Stimulated activated naive CD4-positive, alpha-beta T cell (primary cell): ENCODE measurements around the gene FLYWCH1.

Experiments used
- DNase-seq, 6 experiments: peaks; one replicate each; lab custom pipeline; 2025; lab: John Stamatoyannopoulos, UW

The FLYWCH1 gene

DNA sequence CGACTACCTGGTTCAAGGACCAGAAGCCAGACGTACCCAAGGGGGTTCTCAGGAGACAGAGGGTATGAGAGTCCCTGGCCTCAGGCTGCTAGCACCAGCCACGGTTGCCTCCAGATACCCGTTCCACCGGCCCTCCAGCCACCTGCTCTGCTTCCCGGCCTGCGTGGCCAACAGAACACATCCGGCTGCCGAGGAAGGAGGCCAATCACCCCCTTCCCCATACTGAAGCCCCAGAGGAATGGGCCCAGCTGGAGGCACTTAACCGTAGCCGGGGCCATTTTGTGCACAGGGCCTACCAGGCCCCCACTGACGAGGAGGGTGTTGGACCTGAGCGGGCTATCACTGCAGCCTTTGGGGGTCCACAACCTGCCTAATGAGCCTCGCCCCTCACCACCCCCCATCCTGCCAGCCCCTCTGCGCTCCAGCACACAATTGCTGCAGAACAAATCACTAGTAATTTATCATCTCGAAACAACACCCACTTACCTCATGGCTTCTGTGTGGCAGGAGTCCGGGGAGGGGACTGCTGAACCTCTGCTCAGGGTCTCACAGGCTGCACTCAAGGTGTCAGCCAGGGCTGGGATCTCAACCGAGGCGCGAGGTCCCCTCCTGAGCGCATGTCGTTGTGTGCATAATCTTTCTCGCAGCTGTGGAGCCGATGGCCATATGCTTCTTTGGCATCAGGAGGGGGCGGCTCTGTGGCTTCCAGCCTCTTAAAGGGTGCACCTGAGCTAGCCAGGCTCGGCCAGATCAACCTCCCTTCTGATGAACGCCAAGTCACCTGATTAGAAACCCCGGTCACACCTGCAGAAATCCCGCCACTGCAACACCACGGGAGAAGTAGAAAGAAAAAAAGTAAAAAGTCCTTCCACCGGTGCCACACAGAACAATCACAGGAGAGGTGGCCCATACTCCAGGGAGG is 42.2 kb downstream of the FLYWCH1 start:
- no peak for DNase-seq

DNA sequence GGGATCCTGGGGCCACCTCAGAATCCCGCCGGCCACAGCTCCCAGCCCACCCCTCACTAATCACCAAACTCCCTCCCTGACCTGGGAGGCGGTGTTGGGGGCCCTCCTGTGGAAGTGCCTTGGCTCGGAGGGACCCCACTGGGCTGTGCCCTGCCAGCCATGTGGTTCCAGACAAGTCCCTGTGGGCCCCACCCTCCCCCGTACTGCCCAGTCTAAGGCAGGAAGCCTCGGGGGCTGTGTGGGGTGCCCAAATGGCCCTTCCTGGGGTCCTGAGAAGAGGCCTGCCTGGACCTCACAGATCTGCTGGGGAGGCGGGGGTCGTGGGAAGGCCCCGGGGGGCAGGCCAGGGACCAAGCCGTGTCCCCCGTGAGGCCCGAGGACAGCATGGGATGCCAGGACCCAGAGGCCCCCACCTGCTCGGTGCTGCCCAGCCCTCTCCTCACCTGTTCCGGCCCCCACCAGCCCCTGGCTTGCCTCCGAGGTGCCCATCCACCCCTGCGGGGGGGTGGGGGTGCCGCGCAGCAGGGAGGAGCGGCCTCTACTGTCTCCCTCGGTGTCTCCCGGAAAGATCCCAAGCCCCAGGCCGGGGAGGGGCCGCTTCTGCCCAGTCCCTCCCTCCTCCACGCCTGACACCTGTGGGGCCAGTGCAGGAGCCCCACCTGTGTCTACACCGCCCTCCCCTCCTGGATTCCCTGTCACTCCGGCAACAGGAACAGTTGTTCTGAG is 43.1 kb downstream of the FLYWCH1 start:
- DNase-seq: no peak

DNA sequence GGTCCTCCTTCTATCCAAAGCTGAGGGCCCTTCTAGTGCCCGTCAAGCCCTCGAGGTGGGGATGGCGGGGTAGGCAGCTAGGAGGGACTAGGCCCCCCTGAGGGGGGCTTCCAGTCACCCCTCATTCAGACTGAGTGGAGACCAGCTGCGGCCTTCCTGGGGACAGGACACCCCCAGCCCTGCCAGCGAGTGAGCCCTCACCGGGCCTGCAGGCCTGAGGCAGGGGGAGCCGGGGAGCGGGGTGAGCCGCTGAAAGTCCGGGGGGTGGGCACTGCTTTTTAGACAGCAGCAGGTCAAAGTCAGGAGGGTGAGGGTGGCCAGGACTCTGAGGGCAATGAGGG is 43.7 kb downstream of the FLYWCH1 start:
- DNase-seq: no peak

DNA sequence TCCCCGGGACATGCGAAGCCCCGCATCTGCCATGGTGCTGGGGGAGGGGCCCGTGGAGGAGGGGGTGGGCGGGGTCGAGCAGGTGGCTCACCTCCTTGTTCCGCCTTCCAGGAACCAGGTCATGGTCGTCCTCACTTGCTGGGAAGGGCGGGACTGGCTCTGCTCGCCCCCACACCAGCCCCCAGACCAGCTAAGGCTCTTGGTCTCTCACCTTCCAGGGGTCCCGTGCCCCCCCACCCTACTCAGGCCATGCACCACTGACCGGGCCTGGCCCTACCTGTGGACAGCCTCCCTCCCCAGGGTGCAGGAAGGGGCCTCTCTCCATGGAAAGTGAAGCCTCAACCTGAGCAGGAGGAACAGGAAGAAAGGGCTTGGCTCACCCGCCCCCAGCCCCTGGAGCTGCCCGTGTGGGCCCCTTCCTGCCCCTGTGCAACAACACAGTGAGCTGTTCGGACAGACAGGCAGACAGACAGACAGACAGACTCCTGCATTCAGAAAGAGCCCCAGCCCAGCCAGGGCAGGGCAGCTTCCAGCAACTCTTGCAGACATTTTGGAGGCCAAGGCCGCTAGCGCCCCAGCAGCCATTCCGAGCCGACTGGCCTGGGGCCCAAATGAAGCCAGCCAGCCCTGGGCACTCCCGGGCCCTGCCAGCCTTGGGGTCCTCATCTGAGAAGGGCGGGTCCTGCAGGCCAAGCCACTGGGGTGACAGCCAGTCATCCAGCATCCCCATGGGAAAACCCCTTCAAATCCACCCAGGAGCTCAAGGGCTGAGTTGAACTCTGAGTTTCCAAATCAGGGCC is 44.2 kb downstream of the FLYWCH1 start:
- DNase-seq: no peak

DNA sequence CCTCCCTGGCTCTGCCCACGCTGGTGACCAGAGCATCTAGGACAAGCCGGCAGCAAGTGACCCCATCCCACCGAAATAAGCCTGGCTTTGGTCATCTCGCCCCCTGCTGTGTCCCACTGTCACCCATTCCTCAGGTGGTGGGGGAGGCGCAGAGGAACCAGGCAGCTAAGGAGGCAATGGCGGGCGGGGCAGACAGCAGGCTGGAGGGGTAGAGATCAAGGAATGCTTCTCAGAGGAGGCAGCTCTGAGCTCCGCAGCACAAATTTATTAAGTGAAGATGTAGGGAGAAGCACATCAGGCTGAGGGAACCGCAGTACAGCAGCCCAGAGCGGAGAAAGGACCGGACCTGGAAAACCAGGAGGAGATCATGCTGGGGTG is 44.8 kb downstream of the FLYWCH1 start:
- DNase-seq: no peak

DNA sequence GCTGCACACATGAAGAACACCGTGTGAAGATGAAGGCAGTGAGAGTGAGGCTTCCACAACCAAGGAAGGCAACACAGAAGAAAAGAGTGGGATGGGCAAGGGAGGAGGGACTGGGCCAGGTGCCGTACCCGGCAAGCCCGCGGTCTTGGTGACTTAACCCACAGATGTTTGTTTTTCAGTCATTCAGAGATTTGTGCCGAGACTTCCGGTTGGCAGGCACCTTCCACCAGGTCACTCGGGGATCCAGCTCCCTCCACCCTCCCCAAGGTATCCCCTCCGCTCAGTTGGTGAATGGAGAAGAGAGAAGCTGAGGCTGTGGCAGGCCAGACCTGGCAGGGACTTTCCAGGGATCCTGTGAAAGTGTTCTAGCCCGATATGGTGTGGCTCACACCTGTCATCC is 47.5 kb downstream of the FLYWCH1 start:
- no peak for DNase-seq

DNA sequence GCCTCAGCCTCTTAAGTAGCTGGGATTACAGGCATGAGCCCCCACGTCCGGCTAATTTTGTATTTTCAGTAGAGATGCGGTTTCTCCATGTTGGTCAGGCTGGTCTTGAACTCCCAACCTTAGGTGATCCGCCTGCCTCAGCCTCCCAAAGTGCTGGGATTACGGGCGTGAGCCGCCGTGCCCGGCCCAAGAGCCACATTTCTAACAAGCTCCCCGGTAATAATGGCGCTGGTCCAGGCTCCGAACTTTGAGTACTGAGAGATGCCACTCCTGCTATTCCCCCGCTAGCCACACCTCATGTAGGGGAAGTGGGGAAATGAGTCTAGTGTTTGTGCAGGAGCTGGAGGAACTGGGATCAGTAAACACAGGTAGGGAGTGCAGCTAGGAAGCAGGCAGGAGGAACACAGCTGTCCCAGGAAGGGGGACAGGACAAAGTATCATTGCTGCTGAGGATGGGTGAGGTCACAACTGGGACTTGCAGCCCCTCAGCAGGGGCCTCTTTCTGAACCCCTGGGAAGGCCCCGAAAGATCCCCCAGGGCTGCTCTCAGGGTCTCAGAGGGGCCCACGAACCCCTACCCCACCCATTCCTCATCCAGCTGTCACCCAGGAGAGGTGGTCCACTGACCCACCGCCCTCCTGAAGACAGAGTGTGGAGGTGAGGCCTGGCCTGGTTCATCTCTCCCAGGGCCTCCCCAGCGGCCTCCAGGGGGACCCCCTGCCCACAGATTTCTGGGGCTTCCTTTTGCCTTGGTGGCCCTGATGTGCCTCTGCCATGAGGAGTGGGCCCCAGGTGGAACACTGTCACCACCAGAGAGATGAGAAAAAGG is 48.7 kb downstream of the FLYWCH1 start:
- DNase-seq: no peak

DNA sequence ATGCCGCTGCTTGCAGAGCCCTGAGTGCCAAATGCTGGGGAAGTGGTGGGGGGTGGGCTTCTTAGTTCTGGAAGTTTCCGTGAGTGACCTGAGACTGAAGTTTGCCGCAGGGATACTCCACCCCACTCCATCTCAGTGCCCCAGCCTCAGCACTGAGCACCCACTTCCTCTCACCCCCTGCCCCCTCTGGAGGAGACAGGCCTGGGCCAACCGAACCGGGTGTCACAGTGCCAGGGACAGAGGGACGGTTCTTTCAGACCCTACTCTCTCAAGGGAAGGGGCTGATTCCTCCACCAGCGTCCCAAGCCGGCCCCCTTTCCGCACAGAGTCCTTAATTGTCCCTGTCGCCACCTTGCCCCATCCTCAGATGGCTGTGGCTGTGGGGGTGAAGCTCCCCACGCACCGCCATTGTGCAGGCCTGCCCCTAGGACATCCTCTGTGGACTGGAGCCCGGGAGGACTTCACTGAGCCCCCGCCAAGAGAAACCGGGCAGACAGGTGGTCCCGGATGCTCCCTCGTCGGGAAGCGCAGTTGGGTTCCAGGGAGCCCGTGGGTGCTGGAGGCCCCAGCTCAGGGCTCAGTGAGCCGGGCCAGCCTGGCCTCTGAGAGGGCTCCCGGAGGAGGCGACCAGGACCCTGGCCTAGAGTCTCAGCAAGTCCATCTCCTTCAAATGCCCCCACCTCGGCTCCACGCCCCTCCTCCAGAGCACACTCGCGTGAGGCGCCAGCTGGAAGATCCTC is 50.8 kb downstream of the FLYWCH1 start:
- peak in 1 of 6 experiments; percentile 48 for DNase-seq

DNA sequence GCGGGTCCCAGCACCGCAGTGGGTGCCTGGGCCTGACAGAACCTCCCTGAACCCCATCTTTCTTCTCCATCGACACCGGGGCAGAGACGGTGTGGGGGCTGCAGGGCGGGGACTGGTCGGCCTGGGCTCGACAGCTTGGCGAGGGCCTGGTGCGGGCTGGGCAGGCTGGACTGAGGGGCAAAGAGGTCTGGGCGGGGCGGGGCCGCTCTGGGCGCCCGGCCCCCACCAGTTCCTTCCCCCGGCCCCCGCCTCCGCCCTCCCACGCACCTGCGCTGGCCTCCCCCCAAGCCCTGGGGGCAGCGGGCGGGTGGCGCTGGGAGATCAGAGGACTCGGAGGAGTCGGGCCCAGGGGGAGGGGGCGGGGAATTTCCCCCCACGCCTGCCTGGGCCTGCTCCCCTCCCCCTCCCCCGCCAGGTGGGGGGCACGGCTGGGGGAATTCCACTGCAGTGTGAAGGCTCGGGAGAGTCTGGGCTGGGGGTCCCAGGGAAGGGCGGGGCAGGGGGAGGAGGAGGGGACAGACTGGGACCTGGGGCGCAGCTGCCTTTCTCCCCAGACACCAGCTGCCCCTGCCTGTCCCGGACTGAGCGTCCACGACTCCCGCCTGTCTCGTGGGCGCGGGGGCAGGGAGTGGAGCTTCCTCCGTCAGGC is 51.5 kb downstream of the FLYWCH1 start:
- DNase-seq: peak in 3 of 6 experiments; percentile 21 to 58 (median 43)

DNA sequence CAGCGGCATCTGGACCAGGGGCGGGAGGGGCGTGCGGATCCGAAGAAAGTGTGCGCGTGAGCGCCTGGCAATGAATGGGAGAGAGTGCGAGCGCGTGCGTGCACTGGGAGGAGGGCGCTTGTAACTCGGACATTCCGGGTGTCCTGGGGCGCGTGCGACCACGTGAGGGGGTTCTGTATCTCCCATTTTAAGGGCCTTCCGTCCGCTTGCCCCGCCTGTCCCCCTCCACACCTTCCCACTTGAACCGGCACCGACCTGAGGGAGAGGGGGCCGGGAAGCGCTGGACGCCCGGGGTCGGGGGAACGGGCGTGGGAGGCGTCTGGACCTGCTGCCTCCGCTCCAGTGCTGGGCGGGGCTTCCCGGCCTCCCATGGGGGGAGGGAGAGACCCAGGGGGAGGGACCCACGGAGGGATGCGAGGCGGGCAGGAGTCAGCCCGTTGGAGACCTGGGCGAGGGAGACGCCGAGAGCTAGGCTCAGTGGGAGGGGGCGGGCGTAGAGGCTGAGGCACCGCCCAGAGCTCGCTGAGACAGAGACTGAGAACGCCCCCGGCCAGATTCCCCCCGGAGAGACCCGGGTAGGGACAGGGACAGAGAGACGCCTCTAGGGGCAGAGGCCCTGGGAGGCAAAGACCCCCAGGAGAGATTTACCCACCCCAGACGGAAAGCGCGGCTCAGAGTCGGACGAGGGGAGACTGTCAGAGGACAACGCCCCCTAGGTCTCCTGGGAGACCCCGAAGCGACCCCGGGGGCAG is 52.2 kb downstream of the FLYWCH1 start, which contains the start of gene KREMEN2:
Gene KREMEN2, plus strand, starts transcription at position 553 of the 752 bp plus-strand sequence. CDS start 246 bp downstream, outside the sequence.
- DNase-seq: peak in 4 of 6 experiments; percentile 19 to 49 (median 43)

DNA sequence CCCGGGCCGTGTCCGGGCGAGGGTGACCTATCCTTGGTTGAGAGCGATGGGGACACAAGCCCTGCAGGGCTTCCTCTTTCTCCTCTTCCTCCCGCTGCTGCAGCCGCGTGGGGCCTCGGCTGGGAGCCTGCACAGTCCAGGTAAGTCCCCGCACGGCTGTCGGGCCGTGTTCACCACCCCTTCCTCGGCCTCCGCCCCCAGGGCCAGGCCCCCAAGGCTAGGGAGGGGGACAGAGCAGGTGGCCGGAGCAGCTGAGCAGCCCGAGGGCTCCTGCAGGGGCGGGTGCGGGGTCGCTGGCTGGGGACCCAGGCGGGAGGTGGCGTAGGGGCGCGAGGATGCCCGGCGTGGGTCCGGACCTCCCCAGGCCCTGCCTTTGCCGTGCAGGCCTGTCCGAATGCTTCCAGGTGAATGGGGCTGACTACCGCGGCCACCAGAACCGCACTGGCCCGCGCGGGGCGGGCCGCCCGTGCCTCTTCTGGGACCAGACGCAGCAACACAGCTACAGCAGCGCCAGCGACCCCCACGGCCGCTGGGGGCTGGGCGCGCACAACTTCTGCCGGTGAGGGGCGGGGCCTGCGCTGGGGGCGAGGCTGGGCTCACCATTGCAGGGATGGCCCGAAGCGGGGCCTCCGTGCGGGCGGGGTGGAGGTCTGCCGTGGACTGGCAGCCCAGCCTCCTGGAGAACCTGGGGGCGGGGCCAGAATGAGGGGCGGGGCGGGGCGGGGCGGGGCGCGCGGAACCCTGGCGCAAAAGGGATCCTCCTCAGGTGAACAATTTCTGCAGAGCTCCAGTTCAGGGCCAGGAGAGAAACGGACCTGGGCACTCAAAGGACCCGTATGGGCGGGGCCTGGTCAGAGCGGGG is 53.0 kb downstream of the FLYWCH1 start:
- DNase-seq: peak; percentile 21 to 74 (median 64)

DNA sequence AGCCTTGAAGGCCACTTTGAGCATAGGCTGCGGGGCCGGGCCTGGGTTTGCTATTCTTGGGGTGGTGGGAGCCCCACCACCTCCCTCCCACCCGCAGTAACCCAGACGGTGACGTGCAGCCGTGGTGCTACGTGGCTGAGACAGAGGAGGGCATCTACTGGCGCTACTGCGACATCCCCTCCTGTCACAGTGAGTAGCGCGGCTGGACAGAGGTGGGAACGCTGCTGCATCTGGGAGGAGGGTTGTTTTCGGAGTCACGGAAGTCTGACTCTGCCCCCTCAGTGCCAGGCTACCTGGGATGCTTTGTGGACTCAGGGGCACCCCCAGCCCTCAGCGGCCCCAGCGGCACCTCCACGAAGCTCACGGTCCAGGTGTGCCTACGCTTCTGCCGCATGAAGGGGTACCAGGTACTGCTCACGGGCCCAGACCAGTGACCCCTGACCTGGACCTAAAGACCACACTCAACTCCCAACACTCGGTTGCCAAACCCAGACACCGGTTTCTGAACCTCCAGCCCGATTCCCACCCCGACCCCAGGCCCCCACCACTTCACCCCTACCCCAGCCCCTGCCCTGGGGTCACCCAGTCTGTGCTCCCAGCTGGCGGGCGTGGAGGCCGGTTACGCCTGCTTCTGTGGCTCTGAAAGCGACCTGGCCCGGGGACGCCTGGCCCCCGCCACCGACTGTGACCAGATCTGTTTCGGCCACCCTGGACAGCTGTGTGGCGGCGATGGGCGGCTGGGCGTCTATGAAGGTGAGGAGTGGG is 54.5 kb downstream of the FLYWCH1 start:
- DNase-seq: no peak

DNA sequence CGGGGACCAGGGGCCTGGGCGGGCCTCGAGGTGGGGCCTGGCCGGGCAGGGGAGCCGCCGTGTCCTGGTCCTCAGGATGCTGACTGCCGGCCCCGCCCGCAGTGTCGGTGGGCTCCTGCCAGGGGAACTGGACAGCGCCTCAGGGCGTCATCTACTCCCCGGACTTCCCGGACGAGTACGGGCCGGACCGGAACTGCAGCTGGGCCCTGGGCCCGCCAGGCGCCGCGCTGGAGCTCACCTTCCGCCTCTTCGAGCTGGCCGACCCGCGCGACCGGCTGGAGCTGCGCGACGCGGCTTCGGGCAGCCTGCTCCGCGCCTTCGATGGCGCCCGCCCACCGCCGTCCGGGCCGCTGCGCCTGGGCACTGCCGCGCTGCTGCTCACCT is 55.1 kb downstream of the FLYWCH1 start:
- no peak for DNase-seq

DNA sequence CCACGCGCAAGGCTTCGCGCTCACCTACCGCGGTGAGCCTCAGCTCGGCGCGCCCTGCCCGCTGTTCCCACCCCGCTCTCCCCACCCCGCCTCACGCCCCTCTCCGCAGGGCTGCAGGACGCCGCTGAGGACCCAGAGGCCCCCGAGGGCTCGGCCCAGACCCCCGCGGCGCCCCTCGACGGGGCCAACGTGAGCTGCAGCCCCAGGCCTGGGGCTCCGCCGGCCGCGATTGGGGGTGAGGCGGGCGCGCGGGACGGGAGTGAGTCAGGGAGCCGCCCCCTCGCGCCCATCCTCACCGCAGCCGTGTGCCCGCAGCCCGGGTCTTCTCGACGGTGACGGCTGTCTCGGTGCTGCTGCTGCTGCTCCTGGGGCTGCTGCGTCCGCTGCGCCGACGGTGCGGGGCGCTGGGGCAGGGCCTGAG is 55.5 kb downstream of the FLYWCH1 start:
- no peak for DNase-seq

DNA sequence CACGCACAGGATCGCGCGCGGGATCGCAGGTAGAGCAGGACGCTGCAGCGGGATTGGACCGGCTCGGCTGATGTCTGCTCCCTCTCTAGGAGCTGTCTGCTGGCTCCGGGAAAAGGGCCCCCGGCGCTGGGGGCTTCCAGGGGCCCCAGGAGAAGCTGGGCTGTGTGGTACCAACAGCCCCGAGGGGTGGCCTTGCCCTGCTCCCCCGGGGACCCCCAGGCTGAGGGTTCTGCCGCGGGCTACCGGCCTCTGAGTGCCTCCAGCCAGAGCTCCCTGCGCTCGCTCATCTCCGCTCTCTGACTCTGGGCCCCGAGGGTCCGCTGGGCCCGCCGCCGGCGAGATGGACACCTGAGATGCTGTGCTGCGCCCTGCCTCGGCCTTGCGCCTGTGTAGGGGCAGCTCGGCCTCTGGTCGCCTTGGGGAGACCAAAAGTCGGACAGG is 56.0 kb downstream of the FLYWCH1 start:
- DNase-seq: no peak

DNA sequence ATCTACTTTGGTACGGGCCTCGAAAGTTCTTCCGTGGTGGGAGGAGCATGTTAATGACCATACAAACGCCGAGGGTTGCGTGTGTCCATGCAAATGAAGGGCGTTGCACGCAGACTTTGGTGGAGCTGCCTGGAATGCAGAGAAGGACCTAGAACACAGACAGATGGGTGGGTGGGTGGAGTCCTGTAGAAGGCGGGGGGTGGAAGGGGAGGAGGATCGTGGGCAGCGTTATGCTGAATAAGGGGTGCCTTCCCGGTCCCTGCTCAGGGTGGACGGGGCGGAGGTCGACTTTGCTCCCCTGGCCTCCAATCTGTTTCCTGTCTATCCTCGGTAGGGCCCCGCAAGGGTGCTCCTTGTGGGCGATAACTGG is 56.6 kb downstream of the FLYWCH1 start:
- no peak for DNase-seq

DNA sequence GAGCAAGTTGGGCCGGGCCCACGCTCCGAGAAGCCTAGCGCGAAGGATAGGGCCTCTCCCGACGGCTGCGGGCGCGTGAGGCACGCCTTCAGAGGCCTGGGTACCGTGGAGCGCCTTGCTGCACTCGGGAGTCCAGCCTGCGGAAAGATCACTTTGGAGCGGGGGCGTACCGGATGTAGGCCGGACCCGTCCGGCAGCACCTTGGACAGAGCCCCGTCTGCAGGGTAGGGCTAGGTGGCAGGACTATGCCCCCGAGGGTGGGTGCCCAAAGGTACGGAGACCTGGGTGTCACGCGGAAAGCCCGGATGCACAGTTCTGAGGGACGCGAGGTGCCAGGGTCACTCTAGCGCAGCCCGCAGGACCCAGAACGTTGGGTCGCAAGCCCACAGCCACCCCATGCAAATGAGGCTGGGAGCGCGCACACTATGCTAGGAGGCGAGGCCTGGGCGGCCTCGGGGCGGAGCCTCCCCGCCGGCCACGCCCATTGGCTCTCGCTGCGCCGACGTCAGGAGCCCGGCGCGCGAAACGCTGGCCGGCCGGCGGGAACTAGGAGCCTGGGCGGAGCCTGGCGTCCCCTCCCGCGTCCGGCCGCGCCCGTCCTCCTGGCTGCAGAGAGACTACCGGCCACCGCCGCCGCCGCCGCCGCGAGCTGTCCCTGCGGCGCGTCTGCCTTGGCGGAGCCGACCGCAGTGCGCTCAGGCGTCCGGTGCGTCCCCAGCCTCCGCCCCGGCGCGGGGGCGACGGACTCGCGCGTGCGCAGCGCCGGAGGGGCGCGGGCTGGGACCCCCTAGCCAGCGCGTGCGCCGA is 57.2 kb downstream of the FLYWCH1 start, which contains the start of gene PAQR4:
Gene PAQR4, plus strand, starts transcription at position 611 of the 807 bp plus-strand sequence. CDS start 327 bp downstream, outside the sequence.
- DNase-seq: peak; percentile 31 to 69 (median 60)
